GM19238 (cell line): ENCODE data around the gene TCEAL3.
"Not testable (repeated sequence)": the region's sequence is repeated elsewhere in the genome, so short reads cannot be mapped to it uniquely, and the experiment has no call there.

ENCODE experiments used
- DNase-seq: peaks from one replicate; pipeline ENCODE4 v3.0.0; 2011; ENCODE audit warnings: low spot score; ENCODE audit not compliant: insufficient read length

The TCEAL3 gene

DNA sequence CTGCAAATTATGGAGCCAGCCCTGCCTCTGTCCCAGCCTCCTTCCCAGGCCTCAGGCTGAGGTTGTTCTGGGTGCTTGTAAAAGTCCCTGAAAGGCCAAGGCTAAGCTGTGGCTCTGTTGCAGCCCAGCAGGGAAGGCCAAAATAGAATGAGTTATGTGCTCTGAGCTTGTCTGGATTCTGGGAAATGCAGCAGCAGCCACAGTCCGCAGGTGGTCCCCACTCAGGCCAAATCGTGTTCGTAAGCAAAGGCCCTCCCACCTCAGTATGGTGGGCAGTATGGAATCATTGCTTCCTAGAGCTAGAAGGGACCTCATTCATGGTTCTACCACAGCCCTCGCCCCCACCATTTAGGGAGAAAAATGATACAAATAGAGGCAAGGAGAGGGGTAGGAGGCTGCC lies 16.3 kb downstream of the TCEAL3 start:
- no peak for DNase-seq

DNA sequence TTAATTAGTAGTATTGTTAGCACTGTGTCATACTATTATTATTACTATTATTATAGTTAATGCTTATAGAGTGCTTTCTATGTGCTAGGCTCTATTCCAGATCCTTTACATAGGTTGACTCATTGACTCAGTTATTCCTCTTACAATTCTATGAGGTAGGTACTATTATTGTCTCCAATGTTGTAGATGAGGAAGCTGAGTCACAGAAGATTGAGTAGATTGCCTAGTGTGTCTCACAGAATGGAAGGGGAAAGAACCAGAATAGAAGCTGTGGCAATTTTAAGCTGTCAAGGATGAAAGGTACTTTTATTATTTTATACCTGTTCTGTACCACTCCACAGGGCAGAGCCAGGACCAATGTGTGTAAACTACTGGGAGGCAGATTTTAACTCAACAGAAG lies 19.1 kb downstream of the TCEAL3 start:
- no peak for DNase-seq

DNA sequence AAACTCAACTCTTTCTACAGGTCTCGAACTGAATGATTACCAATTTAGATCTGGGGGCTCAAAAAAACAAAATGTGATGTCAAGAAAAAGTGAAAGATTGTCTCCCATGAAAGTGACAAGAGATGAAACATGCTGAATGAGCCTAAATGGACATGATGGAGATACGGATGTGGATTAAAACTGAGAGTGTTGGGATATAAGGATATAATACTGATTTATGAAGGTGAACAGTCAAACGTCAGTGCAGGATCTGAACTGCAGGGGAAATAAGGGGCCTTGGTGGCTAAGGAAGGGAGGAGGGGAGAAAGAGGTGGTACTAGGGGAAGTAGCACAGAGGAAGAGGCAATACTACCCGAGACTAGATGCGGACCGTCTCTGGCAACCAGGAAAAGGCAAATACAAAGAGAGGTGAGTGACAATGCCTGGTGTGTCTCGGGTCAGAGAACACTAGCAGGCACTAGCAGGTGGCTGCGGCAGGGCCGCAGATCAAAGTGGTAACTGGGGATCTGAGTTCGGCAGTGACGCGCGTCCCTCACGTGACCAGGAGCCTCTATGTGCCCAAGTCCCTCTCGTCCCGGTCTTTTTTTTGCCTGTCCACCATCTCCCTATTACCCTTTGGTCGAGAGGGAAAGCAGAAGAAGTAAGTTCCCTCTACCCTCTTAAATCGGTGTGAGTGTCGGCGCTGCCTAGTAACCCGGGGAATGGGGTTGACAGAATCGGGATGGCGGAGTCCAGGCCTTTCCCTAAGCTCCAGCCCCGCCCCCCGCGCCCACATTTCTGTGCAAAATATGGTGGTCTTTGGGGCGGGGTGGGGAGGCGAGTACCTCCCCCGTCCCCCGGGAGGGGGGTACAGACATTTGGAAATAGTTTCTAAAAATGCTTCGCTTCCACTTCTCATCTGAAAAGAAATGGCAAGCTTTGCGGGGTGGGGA lies 20.9 kb downstream of the TCEAL3 start, which contains the start of gene TCEAL1:
Gene TCEAL1, plus strand, starts transcription at position 590 of the 932 bp plus-strand sequence. CDS start 942 bp downstream, outside the sequence.
- DNase-seq = no peak

DNA sequence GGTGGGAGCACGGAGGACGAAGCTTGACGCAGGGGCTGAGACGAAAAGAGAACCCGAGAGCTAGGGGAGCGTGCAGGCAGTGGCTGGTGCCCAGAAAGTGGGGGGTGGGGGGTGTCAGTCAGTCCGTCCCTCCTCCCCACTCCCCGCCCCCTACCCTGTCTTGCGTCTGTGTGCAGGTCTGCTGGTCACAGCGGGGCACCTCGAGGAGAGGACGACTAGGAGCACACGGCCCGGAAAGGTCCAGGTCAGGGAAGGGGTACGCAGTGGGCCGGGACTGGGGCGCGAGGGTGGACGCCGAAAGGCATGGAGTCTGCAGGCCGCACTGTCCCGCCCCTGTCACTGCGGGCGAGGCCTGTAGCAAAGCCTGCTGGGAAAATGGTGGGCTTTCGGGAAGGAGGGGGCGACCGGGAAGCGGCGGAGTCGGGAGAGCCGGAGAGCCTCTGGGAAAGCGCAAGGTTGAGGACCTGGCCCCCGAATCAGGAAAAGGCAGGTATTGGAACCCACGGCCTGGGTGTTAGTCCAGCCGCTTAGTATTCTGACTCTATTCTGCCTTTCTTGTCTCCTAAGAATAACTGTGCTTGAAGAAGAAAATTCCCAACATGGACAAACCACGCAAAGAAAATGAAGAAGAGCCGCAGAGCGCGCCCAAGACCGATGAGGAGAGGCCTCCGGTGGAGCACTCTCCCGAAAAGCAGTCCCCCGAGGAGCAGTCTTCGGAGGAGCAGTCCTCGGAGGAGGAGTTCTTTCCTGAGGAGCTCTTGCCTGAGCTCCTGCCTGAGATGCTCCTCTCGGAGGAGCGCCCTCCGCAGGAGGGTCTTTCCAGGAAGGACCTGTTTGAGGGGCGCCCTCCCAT lies 21.8 kb downstream of the TCEAL3 start:
- no peak for DNase-seq

DNA sequence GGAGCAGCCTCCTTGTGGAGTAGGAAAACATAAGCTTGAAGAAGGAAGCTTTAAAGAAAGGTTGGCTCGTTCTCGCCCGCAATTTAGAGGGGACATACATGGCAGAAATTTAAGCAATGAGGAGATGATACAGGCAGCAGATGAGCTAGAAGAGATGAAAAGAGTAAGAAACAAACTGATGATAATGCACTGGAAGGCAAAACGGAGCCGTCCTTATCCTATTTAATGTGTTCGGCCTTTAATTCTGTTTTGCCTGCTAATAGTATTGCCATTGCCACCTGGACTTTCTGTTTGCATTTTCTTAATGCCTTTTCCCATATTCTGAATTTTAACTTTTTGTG lies 22.4 kb downstream of the TCEAL3 start:
- no peak for DNase-seq

DNA sequence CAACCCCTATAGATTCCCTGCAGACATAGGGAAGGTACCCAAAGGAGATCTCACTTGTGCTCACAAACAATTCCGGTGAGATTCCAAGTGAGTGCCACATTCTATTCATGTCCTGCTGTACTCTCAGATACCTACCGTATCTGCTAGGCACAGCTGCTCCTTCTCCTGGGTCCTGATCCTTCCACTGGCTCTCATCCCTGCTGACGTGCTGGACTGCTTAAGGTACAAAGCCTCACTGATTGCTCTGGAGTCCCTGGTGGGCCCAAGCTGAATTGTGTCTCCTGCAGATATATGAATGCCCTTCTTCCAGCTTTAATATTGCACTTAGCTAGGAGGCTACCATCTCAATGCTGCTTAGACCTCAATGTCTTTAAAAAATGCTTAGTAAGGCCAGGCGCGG lies 23.4 kb downstream of the TCEAL3 start:
- no peak for DNase-seq

DNA sequence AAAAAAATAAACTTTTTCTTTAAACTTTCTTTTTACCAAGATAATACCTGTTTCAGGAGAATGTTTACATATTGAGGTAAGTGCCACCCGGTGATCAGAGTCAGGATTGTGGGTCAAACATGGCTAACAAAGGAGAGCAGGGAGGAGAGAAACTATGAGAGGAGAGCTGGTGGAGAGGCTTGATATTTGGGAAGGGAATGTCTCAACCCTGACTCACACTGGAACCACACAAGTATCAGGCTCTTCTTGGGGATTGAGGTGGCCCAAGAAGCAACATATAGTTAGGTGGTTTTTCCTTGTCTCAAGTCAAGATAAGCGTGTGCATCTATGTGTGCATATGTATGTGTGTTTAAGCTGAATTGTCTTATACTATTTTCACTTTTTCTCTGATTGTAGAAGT lies 27.7 kb downstream of the TCEAL3 start:
- no peak for DNase-seq

DNA sequence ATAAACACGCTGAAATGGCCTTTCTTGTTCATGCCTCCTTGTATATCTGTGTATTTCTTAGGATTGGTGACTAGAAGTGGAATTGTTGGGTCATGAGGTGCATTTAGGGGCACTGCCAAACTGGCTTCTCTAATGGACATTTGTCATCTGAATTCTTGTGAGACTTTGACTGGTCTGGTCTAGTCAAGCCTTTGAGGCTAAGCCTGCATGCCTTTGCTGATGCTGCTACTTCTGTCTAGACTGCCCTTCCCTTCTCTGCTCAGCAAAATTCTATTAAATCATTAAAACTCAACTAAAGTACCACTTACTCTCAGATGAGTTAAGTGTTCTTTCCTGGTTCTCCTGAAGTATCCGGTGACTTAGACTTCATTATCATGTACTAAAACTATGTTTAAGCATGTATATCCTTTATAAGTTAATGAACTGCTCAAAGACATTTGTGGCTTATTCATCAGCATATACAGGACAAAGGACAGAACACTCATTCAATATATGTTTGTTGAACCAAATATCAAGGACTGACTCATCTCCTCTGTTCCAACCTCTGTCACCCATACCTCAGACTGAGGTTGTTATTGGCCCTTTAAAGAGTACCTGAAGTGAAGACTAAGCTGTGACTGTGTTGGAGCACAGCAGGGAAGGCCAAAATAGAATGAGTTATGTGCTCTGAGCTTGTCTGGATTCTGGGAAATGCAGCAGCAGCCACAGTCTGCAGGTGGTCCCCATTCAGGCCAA lies 30.0 kb downstream of the TCEAL3 start:
- DNase-seq = no peak

DNA sequence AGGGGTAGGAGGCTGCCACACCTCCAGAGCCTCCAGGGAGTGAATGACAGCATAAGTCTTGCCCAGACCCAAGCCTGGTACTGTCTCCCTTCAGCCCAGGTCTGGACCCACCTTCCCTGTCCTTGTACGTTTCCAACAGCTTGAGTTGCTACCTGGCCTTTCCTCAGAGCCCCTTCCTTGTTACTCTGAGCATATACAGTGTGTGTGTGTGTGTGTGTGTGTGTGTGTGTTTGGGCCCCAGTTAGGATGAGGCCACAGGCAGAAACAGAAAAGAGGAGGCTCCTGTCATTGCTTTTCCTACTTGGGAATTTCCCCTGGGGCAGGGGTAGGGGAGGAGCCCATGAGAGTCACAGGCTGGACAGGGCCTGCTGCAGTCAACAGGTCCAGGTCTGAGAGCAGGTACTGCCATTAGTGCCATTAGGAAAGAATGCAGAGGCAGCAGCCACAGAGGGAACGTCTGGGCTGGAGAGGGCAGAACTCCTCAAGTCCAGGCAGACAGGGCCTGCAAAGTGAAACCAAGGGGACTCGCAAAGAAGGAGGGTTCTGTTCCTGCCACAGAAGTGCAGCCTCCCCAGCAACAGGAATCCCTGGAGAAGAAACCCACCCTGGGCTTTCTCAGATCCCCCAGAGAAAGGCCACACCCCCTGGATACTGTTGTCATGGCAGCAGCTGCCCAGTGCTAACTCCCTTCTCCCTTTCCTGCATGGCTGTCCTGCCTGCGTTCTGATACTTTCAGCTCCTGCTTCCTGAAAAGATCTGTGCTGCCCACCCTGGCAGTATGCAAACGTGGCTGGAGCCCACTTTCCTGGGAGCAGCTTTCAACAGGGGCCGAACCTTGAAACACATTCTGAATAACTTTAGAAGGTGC lies 30.9 kb downstream of the TCEAL3 start:
- not testable (repeated sequence) for DNase-seq

DNA sequence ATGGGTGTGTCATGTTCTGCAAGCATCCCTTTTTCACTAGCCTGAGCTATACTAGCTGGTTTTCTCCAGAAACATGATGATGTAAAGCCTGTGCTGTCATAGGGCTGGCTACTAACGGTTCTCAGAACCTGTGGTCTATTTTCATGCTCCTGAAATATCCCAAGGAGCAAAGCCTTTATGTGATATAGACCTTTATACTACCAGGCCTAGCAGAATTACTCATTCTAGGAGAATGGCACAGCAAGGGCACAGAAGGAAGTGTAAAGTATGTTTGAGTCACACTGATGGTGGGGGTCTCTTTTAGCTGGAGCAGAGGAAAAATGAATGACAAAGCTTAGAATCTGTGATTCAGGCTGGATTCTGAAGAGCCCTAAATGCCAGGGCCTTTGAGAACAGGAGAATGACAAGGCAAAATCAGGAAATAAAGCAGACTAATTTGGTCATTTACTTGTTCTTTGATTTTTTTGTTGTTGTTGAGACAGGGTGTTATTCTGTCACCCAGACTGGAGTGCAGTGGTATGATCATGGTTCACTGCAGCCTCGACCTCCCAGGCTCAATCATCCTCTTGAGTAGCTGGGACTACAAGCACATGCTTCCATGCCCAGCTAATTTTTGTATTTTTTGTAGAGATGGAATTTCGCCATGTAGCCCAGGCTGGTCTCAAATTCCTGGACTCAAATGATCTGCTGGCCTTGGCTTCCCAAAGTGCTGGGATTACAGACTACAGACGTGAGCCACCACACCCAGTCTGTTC lies 32.8 kb downstream of the TCEAL3 start:
- no peak for DNase-seq

DNA sequence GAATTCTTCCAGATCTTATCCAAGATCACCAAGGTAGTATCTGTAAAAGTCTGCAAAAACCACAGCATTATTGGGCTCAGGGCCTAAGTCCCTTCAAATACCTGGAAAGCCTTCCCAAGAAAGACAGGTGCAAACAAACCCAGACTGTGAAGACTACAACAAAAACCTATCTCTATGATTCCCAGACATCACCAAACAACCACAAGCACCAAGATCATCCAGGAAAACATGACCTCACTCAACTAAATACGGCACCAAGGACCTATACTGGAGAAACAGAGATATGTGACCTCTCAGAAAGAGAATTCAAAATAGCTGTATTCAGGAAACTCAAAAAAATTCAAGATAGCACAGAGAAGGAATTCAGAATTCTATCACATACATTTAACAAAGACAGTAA lies 36.4 kb downstream of the TCEAL3 start:
- DNase-seq = no peak

DNA sequence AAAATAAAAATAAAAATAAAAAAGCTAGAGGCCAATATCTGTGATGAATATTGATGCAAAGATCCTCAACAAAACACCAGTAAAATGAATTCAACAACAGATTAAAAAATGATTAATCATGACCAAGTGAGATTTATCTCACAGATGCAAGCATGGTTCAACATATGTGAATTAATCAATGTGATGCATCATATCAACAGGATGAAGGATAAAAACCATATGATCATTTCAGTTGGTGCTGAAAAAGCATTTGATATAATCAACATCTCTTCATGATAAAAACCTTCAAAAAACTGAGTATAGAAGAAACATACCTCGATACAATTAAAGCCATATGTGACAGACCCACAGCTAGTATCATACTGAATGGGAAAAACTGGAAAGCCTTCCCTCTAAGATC lies 39.9 kb downstream of the TCEAL3 start:
- DNase-seq = no peak

DNA sequence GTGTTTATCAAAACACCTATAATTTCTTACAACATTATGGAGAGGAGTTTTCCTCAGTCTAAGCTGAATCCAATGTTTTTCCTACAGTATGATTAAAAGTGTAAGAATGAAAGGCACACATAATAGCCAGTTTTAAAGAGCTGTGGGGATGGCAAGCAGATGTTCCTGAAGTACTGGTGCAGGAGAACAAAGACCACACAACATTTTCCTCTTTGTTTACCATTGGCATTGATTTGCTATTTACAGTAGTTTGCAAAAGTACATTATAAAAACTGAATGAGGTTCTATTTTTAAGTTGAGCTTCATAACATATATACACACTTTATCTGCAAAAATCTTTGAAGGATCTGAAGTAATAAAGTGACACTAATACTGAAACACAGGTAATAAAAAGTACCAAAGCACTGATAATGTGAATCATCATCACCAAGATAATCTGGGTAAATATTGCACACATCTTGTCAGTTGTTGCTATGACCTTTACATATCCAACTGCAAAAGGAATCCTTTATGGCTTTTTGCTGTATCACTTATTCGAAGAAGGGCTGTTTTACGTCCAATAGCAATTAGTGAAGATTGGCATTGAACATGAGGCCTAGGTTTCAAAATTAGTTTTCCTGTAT lies 43.5 kb downstream of the TCEAL3 start:
- DNase-seq = no peak

DNA sequence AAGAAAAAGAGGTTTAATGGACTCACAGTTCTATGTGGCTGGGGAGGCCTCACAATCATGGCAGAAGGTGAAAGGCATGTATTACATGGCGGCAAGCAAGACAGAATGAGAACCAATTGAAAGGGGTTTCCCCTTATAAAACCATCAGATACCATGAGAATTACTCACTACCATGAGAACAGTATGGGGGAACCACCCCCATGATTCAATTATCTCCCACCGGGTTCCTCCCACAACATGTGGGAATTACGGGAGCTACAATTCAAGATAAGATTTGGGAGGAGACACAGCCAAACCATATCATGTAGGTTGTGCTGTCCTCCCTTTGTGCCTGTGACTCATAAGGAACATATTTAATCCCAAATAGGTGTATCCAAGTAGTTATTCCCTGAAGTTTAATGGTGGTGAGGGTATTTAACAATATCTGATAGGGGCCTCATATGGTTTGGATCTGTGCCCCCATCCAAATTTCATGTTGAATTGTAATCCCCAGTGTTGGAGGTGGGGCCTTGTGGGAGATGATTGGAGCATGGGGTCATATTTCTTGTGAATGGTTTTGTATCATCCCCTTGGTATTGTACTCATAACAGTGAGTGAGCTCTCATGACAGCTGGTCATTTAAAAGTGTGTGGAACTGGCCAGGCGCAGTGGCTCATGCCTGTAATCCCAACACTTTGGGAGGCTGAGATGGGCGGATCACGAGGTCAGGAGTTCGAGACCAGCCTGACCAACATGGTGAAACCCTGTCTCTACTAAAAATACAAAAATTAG lies 47.7 kb downstream of the TCEAL3 start:
- DNase-seq = not testable (repeated sequence)

DNA sequence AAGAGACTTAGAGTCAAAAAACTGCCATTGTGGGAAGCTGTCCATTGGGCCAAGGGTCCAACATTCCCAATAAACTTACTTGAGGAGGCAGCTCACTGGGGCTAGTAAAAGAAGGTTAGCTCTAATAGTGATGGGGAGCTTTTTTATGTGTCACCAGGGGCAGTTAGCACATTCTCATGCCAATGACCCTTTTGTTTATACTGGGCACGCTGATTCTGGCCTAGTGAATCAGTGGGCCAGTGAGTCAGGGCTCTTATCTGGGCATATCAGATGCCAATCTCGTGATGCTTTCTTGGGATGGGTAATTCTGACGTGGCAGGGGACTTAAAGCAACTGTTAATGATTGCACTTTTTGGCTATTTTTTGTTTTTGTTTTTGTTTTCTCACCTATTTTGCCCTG lies 48.9 kb downstream of the TCEAL3 start:
- DNase-seq = no peak

DNA sequence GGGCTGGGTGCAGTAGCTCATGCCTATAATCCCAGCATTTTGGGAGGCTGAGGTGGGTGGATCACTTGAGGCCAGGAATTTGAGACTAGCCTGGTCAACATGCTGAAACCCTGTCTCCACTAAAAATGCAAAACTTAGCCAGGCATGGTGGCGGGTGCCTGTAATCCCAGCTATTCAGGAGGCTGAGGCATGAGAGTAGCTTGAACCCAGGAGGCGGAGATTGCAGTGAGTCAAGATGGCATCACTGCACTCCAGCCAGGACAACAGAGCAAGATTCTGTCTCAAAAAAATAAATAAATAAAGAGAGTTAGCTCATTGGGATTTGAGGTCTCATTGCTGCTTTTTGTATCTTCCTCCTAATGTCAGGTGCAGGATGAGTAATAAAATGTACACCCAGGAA lies 49.3 kb downstream of the TCEAL3 start:
- not testable (repeated sequence) for DNase-seq

DNA sequence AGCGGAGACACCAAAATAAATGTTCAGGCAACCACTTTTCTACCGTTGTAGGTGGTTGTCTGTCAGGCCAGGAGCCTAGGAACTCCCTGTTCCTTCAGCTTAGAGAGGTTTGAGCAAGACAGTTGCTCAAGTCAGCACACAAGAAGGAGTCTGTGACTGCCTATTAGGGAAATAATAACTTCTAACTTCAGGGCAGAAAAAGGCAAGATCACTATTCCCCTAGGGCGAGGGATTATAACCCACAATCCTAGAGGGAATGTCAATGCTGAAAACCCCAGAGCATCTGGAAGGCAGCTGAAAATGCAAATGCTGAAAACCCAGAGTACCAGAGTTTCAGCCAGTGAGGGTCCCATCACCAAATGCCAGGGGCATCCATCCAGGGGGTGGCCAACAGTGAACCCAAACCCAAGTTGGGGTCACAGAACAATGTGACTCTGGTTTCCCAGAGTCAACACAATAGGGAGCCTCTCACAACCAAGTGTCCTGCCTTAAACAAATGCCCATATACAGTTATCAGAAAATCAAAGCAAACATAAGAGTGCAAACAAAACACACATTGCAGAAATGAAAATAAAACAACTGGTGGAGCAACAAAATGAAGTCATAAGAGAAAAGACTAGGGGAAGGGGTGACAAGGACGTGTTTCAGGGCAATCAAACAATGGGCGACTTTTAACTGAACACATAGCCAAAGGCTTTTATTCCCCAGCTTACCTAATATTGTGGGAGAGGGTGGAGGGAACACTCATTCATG lies 51.1 kb downstream of the TCEAL3 start:
- DNase-seq = no peak

DNA sequence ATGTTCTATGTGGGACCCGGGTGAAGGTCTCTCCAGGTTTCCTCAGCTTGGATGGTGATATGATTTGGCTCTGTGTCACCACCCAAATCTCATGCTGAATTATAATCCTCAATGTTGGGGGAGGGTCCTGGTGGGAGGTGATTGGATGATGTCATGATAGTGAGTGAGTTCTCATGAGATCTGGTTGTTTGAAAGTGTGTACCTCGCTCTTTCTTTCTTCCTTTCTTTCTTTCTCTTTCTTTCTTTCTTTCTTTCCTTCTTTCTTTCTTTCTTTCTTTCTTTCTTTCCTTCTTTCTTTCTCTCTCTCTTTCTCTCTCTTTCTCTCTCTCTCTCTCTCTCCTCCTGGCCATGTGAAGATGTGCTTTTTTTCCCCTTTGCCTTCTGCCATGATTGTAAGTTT lies 51.7 kb downstream of the TCEAL3 start:
- not testable (repeated sequence) for DNase-seq
